K562 (cell line): Measurements from ENCODE around the gene DPP10. TPM values are rescaled to one million over a fixed set of nuclear protein-coding genes. Genes with fewer than 3 reads are reported as not detected.

Experiments used
- ATAC-seq: fragments of 200-7000 bp; cut with Tn5 transposase; 3 replicates; pipeline ENCODE4 v1.9.1; 2020; ENCODE audit warnings: moderate library complexity
- BruUV-seq: library from RNA; stranded (reverse); fragments of 400-500 nt; replicated peaks from 2 replicates; lab custom pipeline; 2021; lab: Mats Ljungman, UMichigan
- CTCF ChIA-PET: fragments of 300-600 bp; formaldehyde crosslinking; extraction: SDS; loops from one replicate; lab custom pipeline; 2021; ENCODE audit warnings: low intra/inter-chr PET ratio; lab: Yijun Ruan, JAX
- POLR2A ChIA-PET: fragments of 300-600, 350-650 bp; sonication (Branson Sonifier 250); formaldehyde crosslinking; extraction: SDS; loops from one replicate; lab custom pipeline; 2021; ENCODE audit warnings: antibody characterized with exemption, inconsistent platforms; lab: Yijun Ruan, JAX
- DNase-seq, 4 experiments: peaks; one replicate each; pipeline versions ENCODE4 v3.0.0 to v3.0.0-alpha.2; 2011 to 2018; ENCODE audit warnings: low spot score in 3 of 4, mixed read lengths in 3 of 4; ENCODE audit errors: extremely low read depth in 1 of 4
- FAIRE-seq: peaks from 2 replicates; lab custom pipeline; 2011; peaks lifted over from hg19 to GRCh38; lab: Jason Lieb, UNC
- H2AFZ ChIP-seq: 2 replicates; pipeline ENCODE4 v1.6.0; 2011; ENCODE audit warnings: low read depth, low read length, control low read depth, inconsistent platforms
- H3K27ac ChIP-seq: fragments of 200-600 bp; 3 replicates; pipeline ENCODE4 v1.8.0; 2011; ENCODE audit warnings: low read depth, mild to moderate bottlenecking, control low read depth, inconsistent platforms, low read length, moderate library complexity, mixed read lengths; ENCODE audit errors: extremely low read depth
- H3K27me3 ChIP-seq, 2 experiments: fragments of 300-600 bp in 1 of 2; 2 replicates in 1 of 2; 3 replicates in 1 of 2; pipeline versions ENCODE4 v1.6.0 to v1.8.0; 2011; ENCODE audit warnings: inconsistent platforms in 2 of 2, low read length in 2 of 2, mild to moderate bottlenecking in 1 of 2, mixed read lengths in 1 of 2, moderate library complexity in 1 of 2; ENCODE audit not compliant: control insufficient read depth in 2 of 2, insufficient read depth in 2 of 2
- H3K36me3 ChIP-seq: fragments of 300-600 bp; 3 replicates; pipeline ENCODE4 v1.8.0; 2011; ENCODE audit warnings: mild to moderate bottlenecking, low read length, inconsistent platforms; ENCODE audit not compliant: control insufficient read depth, insufficient read depth
- H3K4me1 ChIP-seq, 2 experiments: fragments of 200-600 bp in 1 of 2; replicated peaks in 1 of 2; 2 replicates in 1 of 2; 3 replicates in 1 of 2; pipeline versions ENCODE4 v1.5.1 to v1.8.0; 2011; ENCODE audit warnings: inconsistent platforms in 2 of 2, low read length in 2 of 2, mild to moderate bottlenecking in 1 of 2, mixed read lengths in 1 of 2, moderate library complexity in 1 of 2; ENCODE audit not compliant: control insufficient read depth in 2 of 2, insufficient read depth in 2 of 2
- H3K4me2 ChIP-seq: 2 replicates; pipeline ENCODE4 v1.6.1; 2011; ENCODE audit warnings: low read length, control low read depth, inconsistent platforms, mixed read lengths; ENCODE audit not compliant: insufficient read depth
- H3K4me3 ChIP-seq: fragments of 200-600 bp; sonication (generic), shearing (Covaris generic); 2 replicates; pipeline ENCODE4 v1.5.1; 2016; ENCODE audit warnings: control low read depth, inconsistent platforms
- H3K79me2 ChIP-seq: fragments of 200-600 bp; 3 replicates; pipeline ENCODE4 v1.8.0; 2011; ENCODE audit warnings: low read length, inconsistent platforms; ENCODE audit not compliant: control insufficient read depth, insufficient read depth
- H3K9ac ChIP-seq, 2 experiments: 2 replicates each; pipeline versions ENCODE4 v1.6.0 to v1.6.1; 2011; ENCODE audit warnings: low read depth in 2 of 2, low read length in 2 of 2, control low read depth in 1 of 2, inconsistent platforms in 1 of 2, mild to moderate bottlenecking in 1 of 2, mixed read lengths in 1 of 2; ENCODE audit not compliant: insufficient read depth in 1 of 2
- H3K9me1 ChIP-seq: one replicate; pipeline ENCODE4 v1.6.0; 2011; ENCODE audit warnings: inconsistent platforms, mild to moderate bottlenecking, low read length, moderate library complexity; ENCODE audit not compliant: control insufficient read depth, insufficient read depth
- H3K9me3 ChIP-seq: replicated peaks from 2 replicates; pipeline ENCODE4 v1.5.1; 2011; ENCODE audit warnings: low read depth, low read length, inconsistent platforms; ENCODE audit not compliant: control insufficient read depth, insufficient read depth
- H4K20me1 ChIP-seq: replicated peaks from 2 replicates; pipeline ENCODE4 v1.6.1; 2011; ENCODE audit warnings: low read length, inconsistent platforms, mixed read lengths; ENCODE audit not compliant: control insufficient read depth, insufficient read depth
- ARNT ChIP-seq, 2 experiments: fragments of 450-650 bp; IDR thresholded peaks; 2 replicates each; pipeline ENCODE4 v1.6.1; 2016; ENCODE audit warnings: mild to moderate bottlenecking in 1 of 2
- HDAC1 ChIP-seq, 2 experiments: fragments of 450-650 bp; IDR thresholded peaks; 2 replicates each; pipeline ENCODE4 v1.6.1; 2016 to 2017; ENCODE audit warnings: inconsistent platforms in 1 of 2, mild to moderate bottlenecking in 1 of 2, moderate library complexity in 1 of 2
- MTA1 ChIP-seq: fragments of 450-650 bp; IDR thresholded peaks from 2 replicates; pipeline ENCODE4 v1.6.1; 2017; ENCODE audit warnings: borderline replicate concordance
- NCOA4 ChIP-seq: fragments of 450-650 bp; IDR thresholded peaks from 2 replicates; pipeline ENCODE4 v1.6.1; 2018; ENCODE audit warnings: mild to moderate bottlenecking; ENCODE audit not compliant: partially characterized antibody
- PTBP1 ChIP-seq: fragments of 200-400 bp; formaldehyde crosslinking; IDR thresholded peaks from 2 replicates; pipeline ENCODE4 v1.6.1; 2017; ENCODE audit warnings: low read depth, low read length
- RBM17 ChIP-seq: fragments of 200-400 bp; formaldehyde crosslinking; IDR thresholded peaks from 2 replicates; pipeline ENCODE4 v1.6.1; 2017; ENCODE audit warnings: low read depth, mild to moderate bottlenecking, low read length, borderline replicate concordance
- RFX1 ChIP-seq: fragments of 450-650 bp; IDR thresholded peaks from 2 replicates; pipeline ENCODE4 v1.6.1; 2016; ENCODE audit warnings: mild to moderate bottlenecking, moderate library complexity
- RHOXF2B ChIP-seq: fragments of 250-450 bp; sonication (Bioruptor Pico); conservative IDR thresholded peaks from 2 replicates; pipeline ENCODE4 v1.5.1; 2021
- SMAD2 ChIP-seq: fragments of 150-350 bp; IDR thresholded peaks from 2 replicates; pipeline ENCODE4 v1.6.1; 2014; ENCODE audit warnings: low read depth, mild to moderate bottlenecking, low read length
- STAG1 ChIP-seq: sonication (generic); formaldehyde crosslinking; IDR thresholded peaks from 2 replicates; pipeline ENCODE4 v1.5.0; 2020; ENCODE audit warnings: missing genetic modification reagents, borderline replicate concordance
- TRIM28 ChIP-seq: fragments of 450-650 bp; IDR thresholded peaks from 2 replicates; pipeline ENCODE4 v1.6.1; 2017
- YBX1 ChIP-seq: fragments of 450-650 bp; IDR thresholded peaks from 2 replicates; pipeline ENCODE4 v1.7.1; 2016; ENCODE audit warnings: mild to moderate bottlenecking
- ZFX ChIP-seq: sonication (generic); formaldehyde crosslinking; IDR thresholded peaks from 2 replicates; pipeline ENCODE4 v1.8.0; 2022; ENCODE audit warnings: mild to moderate bottlenecking, missing genetic modification reagents, moderate library complexity
- ZKSCAN8 ChIP-seq: fragments of 200-800 bp; sonication (Bioruptor generic); IDR thresholded peaks from 2 replicates; pipeline ENCODE4 v1.6.1; 2016; ENCODE audit warnings: missing genetic modification characterization, missing compliant biosample characterization
- ZNF174 ChIP-seq: fragments of 250-450 bp; sonication (Bioruptor Pico); IDR thresholded peaks from 2 replicates; pipeline ENCODE4 v1.4.0; 2020; ENCODE audit warnings: mild to moderate bottlenecking
- WGBS: fragments of 100-300 bp; shearing (Covaris generic); methylation state at CpG from one replicate; pipeline ENCODE4 v1.1.6; 2016; ENCODE audit warnings: low coverage, mixed read lengths; ENCODE audit not compliant: insufficient coverage; ENCODE audit errors: missing lambda C conversion rate; 5-methylcytosine and 5-hydroxymethylcytosine counted together
- in situ Hi-C: fragments of 300-500 bp; cut with MboI; formaldehyde crosslinking; loops from 4 replicates; pipeline ENCODE4 v1.15.0; 2018; ENCODE audit warnings: inconsistent platforms, mixed read lengths
- intact Hi-C: fragments of 100-400 bp; cut with micrococcal nuclease; formaldehyde crosslinking; loops from 2 replicates; pipeline ENCODE4 v1.14.2; 2022
- polyA plus RNA-seq, 8 experiments: library from polyadenylated mRNA; depleted of rRNA in 4 of 8; stranded (reverse) in 5 of 8; unstranded in 3 of 8; fragments of >200 nt; fragmentation: Nextera tagmentation in 2 of 8; fragmentation: Illumina TruSeq in 1 of 8; extraction: Ambion mirVana in 2 of 8; extraction: Trizol in 1 of 8; gene quantifications; 2 replicates each; pipeline versions ENCODE4 v1.2.1 to v1.2.3, GENCODE V29; 2011 to 2014; ENCODE audit warnings: inconsistent platforms in 1 of 8, missing spikeins in 1 of 8
- total RNA-seq, 7 experiments: library from RNA; depleted of rRNA in 6 of 7; stranded (reverse); fragments of >200 nt in 6 of 7; fragmentation: Illumina TruSeq in 2 of 7; extraction: Trizol in 2 of 7; gene quantifications; 2 replicates each; pipeline versions ENCODE4 v1.2.1 to v1.2.3, GENCODE V29; 2011 to 2021; ENCODE audit warnings: low replicate concordance in 1 of 7

Gene DPP10
- total and polyA plus RNA-seq, 9 of the 15 experiments (the other 6 are each of a cell fraction or from before 2014, with no cell fraction given), result not detected

DNA sequence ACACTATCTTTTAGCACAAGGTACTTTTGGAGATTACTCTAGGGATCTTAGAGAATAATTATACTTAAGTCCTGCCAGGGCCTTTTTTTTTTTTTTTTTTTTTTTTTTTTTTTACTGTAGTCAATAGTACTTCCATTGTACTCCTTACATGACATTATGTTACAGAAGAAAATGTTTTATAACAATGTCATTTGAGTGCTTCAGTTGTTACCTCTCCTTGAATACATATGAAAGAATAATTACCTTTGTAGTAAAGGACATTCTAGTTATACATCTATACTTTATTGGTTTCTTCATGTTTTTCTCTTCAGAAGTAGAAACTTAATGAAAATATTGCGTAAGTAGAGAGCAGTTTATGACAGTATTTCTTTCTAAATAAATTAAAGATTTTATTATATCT lies 834.9 kb downstream of the DPP10 start:
- Histone ChIP-seq H3K9me3 (no peaks in the 10 kb centered on the region), H3K27ac (no peak overlapping the region), H3K9me1 (no peaks in the 10 kb centered on the region), H4K20me1 (no peaks in the 10 kb centered on the region), H3K4me3 (no peak overlapping the region), H2AFZ (no peak overlapping the region), H3K27me3 (no peaks in the 10 kb centered on the region), H3K4me2 (no peak overlapping the region), H3K9ac (no peak overlapping the region), H3K79me2 (no peaks in the 10 kb centered on the region), H3K4me1 (no peaks in the 10 kb centered on the region), H3K36me3 (no peaks in the 10 kb centered on the region)
- CTCF ChIA-PET, result no interaction called here
- in situ Hi-C loops, result no loop called here
- ATAC-seq (no peak), FAIRE-seq (no peak), DNase-seq (no peak)
- TF ChIP-seq RHOXF2B (CRISPR knock-in tag) (no peak), ZNF174 (CRISPR knock-in tag) (no peak), RBM17 (no peak), MTA1 (no peak), HDAC1 (IDR thresholded peaks at IDR 0.05) (no peak), TRIM28 (no peak), ZKSCAN8 (CRISPR knock-in tag) (no peak), ARNT (IDR thresholded peaks at IDR 0.05) (no peak), NCOA4 (no peak), SMAD2 (no peak), YBX1 (no peak), PTBP1 (no peak), RFX1 (no peak), ZFX (no peak), STAG1 (CRISPR knock-in tag) (no peak)
- intact Hi-C loops, result no loop called here
- WGBS, result 4% methylated on average over 1 of the region's 1 CpG
- BruUV-seq, result no TSS peak
- POLR2A ChIA-PET, result no interaction called here
